ENCODE results near the gene L3HYPDH.

The L3HYPDH gene

GRCh38 chr14:59507063-59507751 lies 23.0 kb upstream of the L3HYPDH start:
- H3K9ac ChIP-seq (ENCODE audit: low read length in 2 of 2): no peak overlapping the region
- no peaks in the 10 kb centered on the region for H3K4me1 ChIP-seq (ENCODE audit: control insufficient read depth, insufficient read depth, low read length)
- peaks cover 3 to 6% of the 10 kb centered on the region in 2 donors for H3K36me3 ChIP-seq (ENCODE audit: control insufficient read depth in 2 of 2, insufficient read depth in 2 of 2, low read length in 2 of 2)
- H3K9me3 ChIP-seq (ENCODE audit: control insufficient read depth in 2 of 2, low read length in 2 of 2): no peaks in the 10 kb centered on the region
- H3K27me3 ChIP-seq (ENCODE audit: control insufficient read depth in 1 of 2, insufficient read depth in 2 of 2, low read length in 2 of 2): no peaks in the 10 kb centered on the region
- no peak overlapping the region for H3K4me3 ChIP-seq (ENCODE audit: low read length in 2 of 2)
- H3K27ac ChIP-seq (ENCODE audit: low read length): no peak overlapping the region

DNA sequence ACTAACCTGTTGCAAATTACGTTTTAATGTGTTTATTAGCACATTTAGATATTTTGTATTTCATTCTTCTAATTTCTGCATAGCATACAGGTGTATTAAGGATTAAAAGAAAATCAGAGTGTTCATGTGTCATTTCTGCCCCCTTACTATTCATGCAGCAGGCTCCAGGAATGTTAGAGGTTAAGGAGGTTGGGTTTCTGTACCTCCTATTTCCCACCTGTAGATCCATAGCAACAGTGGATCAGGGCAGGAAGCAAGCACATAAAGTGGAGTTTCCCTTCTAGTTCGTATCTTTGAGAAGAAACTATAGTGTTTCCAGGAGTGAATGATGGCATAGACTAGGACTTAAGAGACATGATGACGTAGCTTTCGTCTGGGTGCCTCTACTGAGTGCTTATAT lies 19.0 kb upstream of the L3HYPDH start:
- Histone ChIP-seq H3K27ac (ENCODE audit: low read length) (no peak overlapping the region), H3K27me3 (ENCODE audit: control insufficient read depth in 1 of 2, insufficient read depth in 2 of 2, low read length in 2 of 2) (no peaks in the 10 kb centered on the region), H3K36me3 (ENCODE audit: control insufficient read depth in 2 of 2, insufficient read depth in 2 of 2, low read length in 2 of 2) (peaks cover 4 to 10% of the 10 kb centered on the region in 2 donors), H3K9me3 (ENCODE audit: control insufficient read depth in 2 of 2, low read length in 2 of 2) (no peaks in the 10 kb centered on the region), H3K9ac (ENCODE audit: low read length in 2 of 2) (no peak overlapping the region), H3K4me1 (ENCODE audit: control insufficient read depth, insufficient read depth, low read length) (no peaks in the 10 kb centered on the region), H3K4me3 (ENCODE audit: low read length in 2 of 2) (no peak overlapping the region)

DNA sequence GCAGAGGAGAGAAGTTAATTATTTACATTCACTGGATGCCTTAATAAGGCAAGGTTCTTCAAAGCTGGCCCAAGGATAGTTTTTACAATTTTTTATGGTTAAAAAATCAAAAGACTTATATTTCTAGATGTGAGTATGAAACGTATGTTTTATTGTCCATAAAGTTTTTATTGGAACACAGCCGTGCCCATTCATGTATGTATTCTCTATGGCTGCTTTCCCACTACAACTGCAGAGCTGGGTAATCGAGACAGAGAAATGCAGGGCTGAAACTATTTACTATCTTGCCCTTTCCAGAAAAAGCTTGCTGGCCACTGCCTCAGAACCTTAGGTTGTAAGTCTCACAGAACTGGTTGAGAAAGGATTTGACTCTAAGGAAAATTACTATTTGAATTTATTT lies 16.5 kb upstream of the L3HYPDH start:
- no peaks in the 10 kb centered on the region for H3K27me3 ChIP-seq (ENCODE audit: control insufficient read depth in 1 of 2, insufficient read depth in 2 of 2, low read length in 2 of 2)
- H3K27ac ChIP-seq (ENCODE audit: low read length): no peak overlapping the region
- H3K9me3 ChIP-seq (ENCODE audit: control insufficient read depth in 2 of 2, low read length in 2 of 2): no peaks in the 10 kb centered on the region
- no peaks in the 10 kb centered on the region for H3K4me1 ChIP-seq (ENCODE audit: control insufficient read depth, insufficient read depth, low read length)
- peaks cover 4 to 10% of the 10 kb centered on the region in 2 donors for H3K36me3 ChIP-seq (ENCODE audit: control insufficient read depth in 2 of 2, insufficient read depth in 2 of 2, low read length in 2 of 2)
- H3K4me3 ChIP-seq (ENCODE audit: low read length in 2 of 2): no peak overlapping the region
- no peak overlapping the region for H3K9ac ChIP-seq (ENCODE audit: low read length in 2 of 2)

- H3K36me3 ChIP-seq (ENCODE audit: control insufficient read depth in 2 of 2, insufficient read depth in 2 of 2, low read length in 2 of 2): peaks cover 23 to 32% of the 10 kb centered on the region in 2 donors
- no peak overlapping the region for H3K4me3 ChIP-seq (ENCODE audit: low read length in 2 of 2)
- H3K27me3 ChIP-seq (ENCODE audit: control insufficient read depth in 1 of 2, insufficient read depth in 2 of 2, low read length in 2 of 2): no peaks in the 10 kb centered on the region
- no peaks in the 10 kb centered on the region for H3K9me3 ChIP-seq (ENCODE audit: control insufficient read depth in 2 of 2, low read length in 2 of 2)
- no peaks in the 10 kb centered on the region for H3K4me1 ChIP-seq (ENCODE audit: control insufficient read depth, insufficient read depth, low read length)
- H3K27ac ChIP-seq (ENCODE audit: low read length): no peak overlapping the region
- H3K9ac ChIP-seq (ENCODE audit: low read length in 2 of 2): no peak overlapping the region
Observed at GRCh38 chr14:59492384-59492783, 8.2 kb upstream of the L3HYPDH start.

- Histone ChIP-seq H3K9me3 (ENCODE audit: control insufficient read depth in 2 of 2, low read length in 2 of 2) (no peaks in the 10 kb centered on the region), H3K27me3 (ENCODE audit: control insufficient read depth in 1 of 2, insufficient read depth in 2 of 2, low read length in 2 of 2) (no peaks in the 10 kb centered on the region), H3K27ac (ENCODE audit: low read length) (no peak overlapping the region), H3K4me1 (ENCODE audit: control insufficient read depth, insufficient read depth, low read length) (no peaks in the 10 kb centered on the region), H3K9ac (ENCODE audit: low read length in 2 of 2) (no peak overlapping the region), H3K36me3 (ENCODE audit: control insufficient read depth in 2 of 2, insufficient read depth in 2 of 2, low read length in 2 of 2) (peaks cover 23 to 32% of the 10 kb centered on the region in 2 donors), H3K4me3 (ENCODE audit: low read length in 2 of 2) (no peak overlapping the region)
Observed at GRCh38 chr14:59490756-59491155, 6.5 kb upstream of the L3HYPDH start.

DNA sequence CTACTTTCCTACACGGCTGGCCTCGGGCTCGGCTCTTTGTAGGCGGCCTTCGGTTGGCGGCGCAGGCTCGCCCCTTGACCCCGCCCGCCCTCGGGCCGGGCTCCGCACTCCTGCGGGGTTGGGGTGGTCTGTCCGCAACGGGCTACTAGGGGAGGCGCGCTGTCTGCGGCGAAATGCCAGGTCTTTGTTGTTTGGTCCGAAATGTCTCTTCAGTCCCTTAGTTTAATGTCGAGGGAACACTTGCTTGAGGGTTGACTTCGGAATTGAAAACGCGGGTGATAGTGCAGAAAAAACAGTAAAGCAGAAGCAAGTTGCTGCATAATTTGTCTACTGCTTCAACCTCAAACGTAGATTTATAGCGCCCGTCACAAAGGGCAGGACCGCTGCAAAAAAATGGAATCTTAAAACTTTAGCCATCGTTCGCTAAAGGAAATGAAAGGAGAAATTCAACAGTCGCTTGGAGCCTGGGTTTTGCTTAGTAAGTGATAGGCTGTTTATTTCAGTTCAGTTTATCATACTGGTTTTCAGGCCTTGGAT lies 499 bp upstream of the L3HYPDH start:
- Histone ChIP-seq H3K27ac (ENCODE audit: low read length) (peak overlapping the region; percentile 76), H3K9ac (ENCODE audit: low read length in 2 of 2) (peak overlapping the region; percentile 82 to 88), H3K4me1 (ENCODE audit: control insufficient read depth, insufficient read depth, low read length) (peaks cover 25% of the 10 kb centered on the region), H3K27me3 (ENCODE audit: control insufficient read depth in 1 of 2, insufficient read depth in 2 of 2, low read length in 2 of 2) (no peaks in the 10 kb centered on the region), H3K9me3 (ENCODE audit: control insufficient read depth in 2 of 2, low read length in 2 of 2) (no peaks in the 10 kb centered on the region), H3K4me3 (ENCODE audit: low read length in 2 of 2) (peak overlapping the region; percentile 94 to 95), H3K36me3 (ENCODE audit: control insufficient read depth in 2 of 2, insufficient read depth in 2 of 2, low read length in 2 of 2) (peaks cover 9 to 11% of the 10 kb centered on the region in 2 donors)

- H3K36me3 ChIP-seq (ENCODE audit: control insufficient read depth in 2 of 2, insufficient read depth in 2 of 2, low read length in 2 of 2): peaks cover 0 to 2% of the 10 kb centered on the region in 2 donors
- peak overlapping the region; percentile 82 to 88 for H3K9ac ChIP-seq (ENCODE audit: low read length in 2 of 2)
- no peaks in the 10 kb centered on the region for H3K9me3 ChIP-seq (ENCODE audit: control insufficient read depth in 2 of 2, low read length in 2 of 2)
- peak overlapping the region; percentile 94 to 95 for H3K4me3 ChIP-seq (ENCODE audit: low read length in 2 of 2)
- peak overlapping the region; percentile 76 for H3K27ac ChIP-seq (ENCODE audit: low read length)
- H3K27me3 ChIP-seq (ENCODE audit: control insufficient read depth in 1 of 2, insufficient read depth in 2 of 2, low read length in 2 of 2): no peaks in the 10 kb centered on the region
- H3K4me1 ChIP-seq (ENCODE audit: control insufficient read depth, insufficient read depth, low read length): peaks cover 25% of the 10 kb centered on the region
Observed at GRCh38 chr14:59483363-59483762, 845 bp downstream of the L3HYPDH start.

DNA sequence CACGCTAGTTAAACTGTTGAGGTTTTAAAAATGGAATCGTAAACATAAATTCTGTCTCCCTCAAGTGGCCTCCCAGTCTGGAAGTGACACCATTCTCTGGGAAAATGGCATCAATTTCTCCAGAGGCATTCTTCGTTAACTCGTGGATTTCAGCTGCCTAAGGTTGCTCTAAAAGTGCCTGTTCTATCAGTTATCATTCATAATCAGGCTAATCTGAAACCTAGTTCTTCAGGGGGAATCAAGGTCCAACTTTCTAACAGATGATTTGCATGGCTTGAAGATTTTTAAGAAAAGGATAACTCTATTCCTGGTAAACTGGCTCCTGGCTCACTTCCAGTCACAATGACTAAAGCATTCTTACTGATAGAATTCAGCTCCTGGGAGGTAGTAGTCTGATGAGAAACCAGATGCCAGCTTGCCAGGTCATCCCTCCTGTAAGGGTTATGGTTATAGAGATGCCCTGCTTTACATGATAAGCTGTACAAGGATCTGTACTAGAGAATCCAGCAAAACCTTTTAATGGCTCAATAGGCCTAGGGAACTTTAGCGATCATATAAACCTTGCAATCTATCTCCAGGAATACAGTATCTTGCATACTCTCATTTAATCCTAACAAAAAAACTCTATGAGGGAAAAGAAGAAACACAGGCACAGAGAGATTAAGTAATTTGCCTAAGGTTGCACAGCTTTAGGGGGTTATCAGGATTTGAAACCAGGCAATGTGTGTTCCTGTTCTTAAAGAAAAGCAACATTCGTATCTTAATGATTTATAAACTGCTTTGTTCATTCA lies 1.5 kb downstream of the L3HYPDH start:
- Histone ChIP-seq H3K27ac (ENCODE audit: low read length) (peak overlapping the region; percentile 76), H3K27me3 (ENCODE audit: control insufficient read depth in 1 of 2, insufficient read depth in 2 of 2, low read length in 2 of 2) (no peaks in the 10 kb centered on the region), H3K9ac (ENCODE audit: low read length in 2 of 2) (peak overlapping the region; percentile 82 to 88), H3K36me3 (ENCODE audit: control insufficient read depth in 2 of 2, insufficient read depth in 2 of 2, low read length in 2 of 2) (peaks cover 0 to 2% of the 10 kb centered on the region in 2 donors), H3K9me3 (ENCODE audit: control insufficient read depth in 2 of 2, low read length in 2 of 2) (no peaks in the 10 kb centered on the region), H3K4me3 (ENCODE audit: low read length in 2 of 2) (peak overlapping the region; percentile 94 to 95), H3K4me1 (ENCODE audit: control insufficient read depth, insufficient read depth, low read length) (peaks cover 25% of the 10 kb centered on the region)

DNA sequence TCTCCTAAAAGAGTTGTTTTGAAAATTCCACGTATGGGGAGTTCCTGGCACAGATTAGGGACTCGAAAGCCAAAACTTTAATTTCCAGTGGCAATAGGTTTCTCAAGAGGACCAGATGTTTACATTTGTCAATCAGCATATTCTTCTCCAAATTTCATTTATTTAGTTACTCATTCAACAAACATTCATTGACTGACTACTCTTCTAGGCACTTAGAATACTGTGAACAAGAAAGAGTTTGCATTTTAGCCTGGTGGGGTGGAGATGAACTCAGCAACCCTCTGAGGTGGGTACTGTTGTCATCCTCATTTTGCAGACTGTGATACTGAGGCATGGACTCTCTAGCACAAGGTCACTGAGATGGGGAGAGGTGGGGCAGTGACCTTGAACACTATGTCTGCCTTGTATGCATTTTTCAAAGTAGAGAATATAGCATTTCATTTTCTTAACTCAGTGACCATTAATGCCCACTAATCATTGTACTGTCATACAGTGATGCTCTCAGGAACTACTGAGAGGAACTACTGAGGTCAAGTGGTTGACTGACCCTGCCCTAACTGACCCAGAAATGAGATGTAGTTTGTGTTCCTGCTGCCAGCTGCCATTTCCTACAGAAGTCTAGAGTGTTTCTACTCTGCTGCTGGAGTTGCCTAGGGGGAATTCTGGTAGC lies 2.2 kb downstream of the L3HYPDH start:
- peaks cover 25% of the 10 kb centered on the region for H3K4me1 ChIP-seq (ENCODE audit: control insufficient read depth, insufficient read depth, low read length)
- H3K9me3 ChIP-seq (ENCODE audit: control insufficient read depth in 2 of 2, low read length in 2 of 2): no peaks in the 10 kb centered on the region
- peak overlapping the region; percentile 82 to 88 for H3K9ac ChIP-seq (ENCODE audit: low read length in 2 of 2)
- peaks cover 2 to 3% of the 10 kb centered on the region in 2 donors for H3K36me3 ChIP-seq (ENCODE audit: control insufficient read depth in 2 of 2, insufficient read depth in 2 of 2, low read length in 2 of 2)
- H3K27ac ChIP-seq (ENCODE audit: low read length): peak overlapping the region; percentile 76
- peak overlapping the region; percentile 94 to 95 for H3K4me3 ChIP-seq (ENCODE audit: low read length in 2 of 2)
- H3K27me3 ChIP-seq (ENCODE audit: control insufficient read depth in 1 of 2, insufficient read depth in 2 of 2, low read length in 2 of 2): no peaks in the 10 kb centered on the region

- no peak overlapping the region for H3K9ac ChIP-seq (ENCODE audit: low read length in 2 of 2)
- H3K27ac ChIP-seq (ENCODE audit: low read length): no peak overlapping the region
- H3K4me1 ChIP-seq (ENCODE audit: control insufficient read depth, insufficient read depth, low read length): peaks cover 25% of the 10 kb centered on the region
- H3K36me3 ChIP-seq (ENCODE audit: control insufficient read depth in 2 of 2, insufficient read depth in 2 of 2, low read length in 2 of 2): peaks cover 2 to 3% of the 10 kb centered on the region in 2 donors
- no peak overlapping the region for H3K4me3 ChIP-seq (ENCODE audit: low read length in 2 of 2)
- H3K9me3 ChIP-seq (ENCODE audit: control insufficient read depth in 2 of 2, low read length in 2 of 2): no peaks in the 10 kb centered on the region
- no peaks in the 10 kb centered on the region for H3K27me3 ChIP-seq (ENCODE audit: control insufficient read depth in 1 of 2, insufficient read depth in 2 of 2, low read length in 2 of 2)
Observed at GRCh38 chr14:59481407-59481806, 2.8 kb downstream of the L3HYPDH start.

All from stomach smooth muscle (tissue), 2 donors.